ENCODE results near the gene ARHGAP10.
"Not testable (repeated sequence)": the region's sequence is repeated elsewhere in the genome, so short reads cannot be mapped to it uniquely, and the experiment has no call there.

ARHGAP10 gene

DNA sequence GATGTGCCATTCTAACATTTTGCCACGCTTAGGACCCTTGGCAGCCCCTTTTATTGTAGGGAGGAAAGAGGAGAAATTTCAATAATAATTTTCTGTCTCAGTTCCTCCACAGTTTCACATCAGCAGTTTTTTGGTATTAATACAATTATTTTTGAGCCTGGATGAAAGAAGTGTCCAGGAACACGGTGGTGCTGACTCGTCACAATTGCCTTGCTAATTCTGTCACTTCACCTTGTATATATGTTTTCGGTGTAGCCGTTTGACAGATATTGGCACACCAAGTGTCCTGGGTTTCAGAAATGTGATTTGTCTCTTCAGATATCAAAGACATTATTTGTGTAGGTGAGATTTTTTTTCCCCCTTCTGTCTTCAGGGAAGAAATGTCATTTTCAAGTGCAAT, 142.2 kb downstream of the ARHGAP10 start:
- H3K9me3 ChIP-seq (ENCODE audit: control insufficient read depth, insufficient read depth, low read depth, low read length), result no peaks in the 10 kb centered on the region
- no peak overlapping the region for H3K4me3 ChIP-seq (ENCODE audit: low read depth, low read length)
- no peaks in the 10 kb centered on the region for H3K4me1 ChIP-seq (ENCODE audit: control insufficient read depth, insufficient read depth, low read length)
- H3K9ac ChIP-seq (ENCODE audit: low read length), result no peak overlapping the region
- no peaks in the 10 kb centered on the region for H3K27me3 ChIP-seq (ENCODE audit: control insufficient read depth, insufficient read depth, low read length)
- peaks cover 3% of the 10 kb centered on the region; the same call in 1 of the 2 replicates for H3K36me3 ChIP-seq (ENCODE audit: control insufficient read depth, insufficient read depth, low read length)
- H3K27ac ChIP-seq (ENCODE audit: low read depth, low read length), result no peak overlapping the region

DNA sequence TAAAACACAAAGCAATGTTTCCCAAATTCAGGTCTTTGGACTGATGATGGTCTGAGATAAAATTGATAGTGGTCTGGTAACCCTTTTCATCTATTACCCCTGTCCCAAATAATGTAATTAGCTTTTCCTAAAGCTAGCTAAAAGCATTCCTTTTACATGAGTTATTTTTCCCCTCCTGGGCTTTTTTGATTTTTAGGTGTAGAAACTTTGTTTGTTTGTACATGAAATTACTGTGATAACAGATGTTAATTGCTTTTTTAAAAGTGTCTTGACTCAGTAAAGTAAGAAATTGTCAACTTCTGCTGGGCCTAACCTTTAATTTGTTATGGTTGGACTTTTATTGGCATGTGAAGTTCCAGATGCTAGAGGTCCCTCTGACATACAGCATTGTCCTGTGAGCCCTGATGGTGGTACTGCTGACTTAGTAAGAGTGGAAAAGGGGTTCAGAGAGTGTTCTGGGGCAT, 145.5 kb downstream of the ARHGAP10 start:
- Histone ChIP-seq H3K27me3 (ENCODE audit: control insufficient read depth, insufficient read depth, low read length) (no peaks in the 10 kb centered on the region), H3K4me3 (ENCODE audit: low read depth, low read length) (no peak overlapping the region), H3K36me3 (ENCODE audit: control insufficient read depth, insufficient read depth, low read length) (peaks cover 3% of the 10 kb centered on the region; the same call in 1 of the 2 replicates), H3K27ac (ENCODE audit: low read depth, low read length) (no peak overlapping the region), H3K9me3 (ENCODE audit: control insufficient read depth, insufficient read depth, low read depth, low read length) (no peaks in the 10 kb centered on the region), H3K9ac (ENCODE audit: low read length) (no peak overlapping the region), H3K4me1 (ENCODE audit: control insufficient read depth, insufficient read depth, low read length) (no peaks in the 10 kb centered on the region)

DNA sequence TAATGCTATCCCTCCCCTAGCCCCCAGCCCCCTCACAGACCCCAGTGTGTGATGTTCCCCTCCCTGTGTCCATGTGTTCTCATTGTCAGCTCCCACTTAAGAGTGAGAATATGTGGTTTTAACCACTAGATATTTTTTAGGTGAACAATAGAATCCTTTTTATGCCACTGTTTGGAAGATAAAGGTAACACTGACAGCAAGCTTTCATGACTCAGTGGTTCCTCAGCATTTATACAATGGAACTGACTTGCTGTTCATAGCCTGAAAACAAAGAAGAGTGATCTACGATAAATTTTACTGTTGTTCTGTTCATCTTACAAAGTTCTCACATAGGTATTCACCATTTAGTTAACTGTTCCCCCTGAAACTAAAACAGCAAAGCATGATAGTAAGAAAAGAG, 147.8 kb downstream of the ARHGAP10 start:
- no peak overlapping the region for H3K4me3 ChIP-seq (ENCODE audit: low read depth, low read length)
- no peak overlapping the region for H3K27ac ChIP-seq (ENCODE audit: low read depth, low read length)
- H3K9ac ChIP-seq (ENCODE audit: low read length), result no peak overlapping the region
- peaks cover 3% of the 10 kb centered on the region; the same call in 1 of the 2 replicates for H3K36me3 ChIP-seq (ENCODE audit: control insufficient read depth, insufficient read depth, low read length)
- no peaks in the 10 kb centered on the region for H3K9me3 ChIP-seq (ENCODE audit: control insufficient read depth, insufficient read depth, low read depth, low read length)
- no peaks in the 10 kb centered on the region for H3K4me1 ChIP-seq (ENCODE audit: control insufficient read depth, insufficient read depth, low read length)
- no peaks in the 10 kb centered on the region for H3K27me3 ChIP-seq (ENCODE audit: control insufficient read depth, insufficient read depth, low read length)

DNA sequence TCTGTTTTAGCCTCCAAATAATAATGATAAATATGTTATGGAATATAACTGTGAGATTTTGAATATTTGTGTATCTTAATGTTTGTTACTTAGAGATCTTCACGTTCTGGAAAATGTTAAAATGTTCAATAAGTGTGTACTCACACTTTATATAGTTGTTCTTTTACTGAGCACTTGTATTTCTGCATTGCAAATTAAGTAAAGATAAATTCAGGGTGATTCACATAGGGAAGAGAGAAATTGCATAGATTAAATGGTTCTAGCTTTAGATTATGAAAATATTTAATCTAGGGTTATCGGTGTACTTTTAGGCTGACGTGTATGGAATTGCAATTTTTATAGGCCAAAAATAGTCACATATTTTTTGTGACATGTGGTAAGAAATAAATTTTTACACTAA, 148.6 kb downstream of the ARHGAP10 start:
- H3K36me3 ChIP-seq (ENCODE audit: control insufficient read depth, insufficient read depth, low read length), result peaks cover 3% of the 10 kb centered on the region; the same call in 1 of the 2 replicates
- H3K4me1 ChIP-seq (ENCODE audit: control insufficient read depth, insufficient read depth, low read length), result no peaks in the 10 kb centered on the region
- H3K27ac ChIP-seq (ENCODE audit: low read depth, low read length), result no peak overlapping the region
- no peaks in the 10 kb centered on the region for H3K9me3 ChIP-seq (ENCODE audit: control insufficient read depth, insufficient read depth, low read depth, low read length)
- no peak overlapping the region for H3K4me3 ChIP-seq (ENCODE audit: low read depth, low read length)
- no peaks in the 10 kb centered on the region for H3K27me3 ChIP-seq (ENCODE audit: control insufficient read depth, insufficient read depth, low read length)
- no peak overlapping the region for H3K9ac ChIP-seq (ENCODE audit: low read length)

DNA sequence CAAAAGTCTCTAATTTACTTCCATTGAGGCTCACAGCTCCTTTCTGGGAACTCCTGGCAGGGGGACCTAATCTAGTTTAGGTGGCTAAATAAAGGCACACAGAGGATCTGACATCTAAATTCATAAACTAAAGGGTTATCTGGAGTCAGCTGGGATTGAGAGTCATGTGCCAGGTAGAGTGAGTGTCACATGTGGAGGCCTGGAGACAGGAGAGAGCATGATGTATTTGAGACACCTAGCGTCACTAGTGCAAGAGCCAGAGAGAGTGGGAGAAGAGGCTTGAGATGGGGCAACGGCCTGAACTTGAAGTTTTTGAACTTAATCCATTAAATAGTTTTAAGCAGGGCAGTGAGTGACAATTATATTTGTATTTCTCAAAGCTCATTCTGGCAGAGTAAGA, 152.6 kb downstream of the ARHGAP10 start:
- Histone ChIP-seq H3K4me3 (ENCODE audit: low read depth, low read length) (no peak overlapping the region), H3K27ac (ENCODE audit: low read depth, low read length) (no peak overlapping the region), H3K27me3 (ENCODE audit: control insufficient read depth, insufficient read depth, low read length) (no peaks in the 10 kb centered on the region), H3K4me1 (ENCODE audit: control insufficient read depth, insufficient read depth, low read length) (no peaks in the 10 kb centered on the region), H3K36me3 (ENCODE audit: control insufficient read depth, insufficient read depth, low read length) (no peaks in the 10 kb centered on the region), H3K9me3 (ENCODE audit: control insufficient read depth, insufficient read depth, low read depth, low read length) (no peaks in the 10 kb centered on the region), H3K9ac (ENCODE audit: low read length) (no peak overlapping the region)

DNA sequence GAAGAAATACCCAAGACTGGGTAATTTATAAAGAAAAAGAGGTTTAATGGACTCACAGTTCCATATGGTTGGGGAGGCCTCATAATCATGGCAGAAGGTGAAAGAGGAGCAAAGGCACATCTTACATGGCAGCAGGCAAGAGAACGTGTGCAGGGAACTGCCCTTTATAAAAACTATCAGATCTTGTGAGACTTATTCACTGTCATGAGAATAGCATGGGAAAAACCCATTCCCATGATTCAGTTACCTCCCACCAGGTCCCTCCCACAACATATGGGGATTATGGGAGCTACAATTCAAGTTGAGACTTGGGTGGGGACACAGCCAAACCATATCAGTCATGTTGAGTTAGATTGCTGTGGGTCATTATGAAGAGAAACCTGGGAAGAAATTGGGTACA, 153.3 kb downstream of the ARHGAP10 start:
- not testable (repeated sequence) for H3K9ac ChIP-seq (ENCODE audit: low read length); H3K9me3 ChIP-seq (ENCODE audit: control insufficient read depth, insufficient read depth, low read depth, low read length); H3K27me3 ChIP-seq (ENCODE audit: control insufficient read depth, insufficient read depth, low read length); H3K4me1 ChIP-seq (ENCODE audit: control insufficient read depth, insufficient read depth, low read length); H3K36me3 ChIP-seq (ENCODE audit: control insufficient read depth, insufficient read depth, low read length); H3K4me3 ChIP-seq (ENCODE audit: low read depth, low read length); H3K27ac ChIP-seq (ENCODE audit: low read depth, low read length)

DNA sequence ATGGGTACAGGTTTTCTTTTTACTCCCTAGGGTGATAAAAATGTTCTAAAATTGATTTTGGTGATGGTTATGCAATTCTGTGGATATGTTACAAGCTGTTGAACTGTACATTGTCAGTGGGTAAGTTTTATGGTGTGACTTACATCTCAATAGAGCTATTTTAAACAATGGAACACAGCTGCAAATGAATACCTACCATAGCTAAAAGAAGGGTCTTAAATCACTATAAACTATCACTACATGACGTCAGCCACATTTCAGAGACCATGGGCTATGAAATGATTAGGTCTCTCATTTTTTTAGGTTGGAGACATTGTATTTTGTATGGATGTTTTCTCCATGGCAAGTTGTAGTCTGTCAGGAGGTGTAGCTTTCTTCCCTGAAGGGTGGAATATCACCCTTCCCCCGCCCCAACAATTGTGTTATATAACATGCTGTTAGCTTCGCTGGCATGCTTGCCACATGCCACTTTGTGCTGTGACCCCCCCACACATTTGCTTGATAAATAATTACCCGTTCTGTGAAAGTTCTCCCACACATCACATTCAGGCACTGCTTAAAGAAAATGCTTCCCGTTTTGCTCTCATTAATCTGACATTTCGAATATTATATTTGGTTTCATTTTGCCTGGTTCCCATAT, 159.7 kb downstream of the ARHGAP10 start:
- no peak overlapping the region for H3K9ac ChIP-seq (ENCODE audit: low read length)
- H3K36me3 ChIP-seq (ENCODE audit: control insufficient read depth, insufficient read depth, low read length), result no peaks in the 10 kb centered on the region

DNA sequence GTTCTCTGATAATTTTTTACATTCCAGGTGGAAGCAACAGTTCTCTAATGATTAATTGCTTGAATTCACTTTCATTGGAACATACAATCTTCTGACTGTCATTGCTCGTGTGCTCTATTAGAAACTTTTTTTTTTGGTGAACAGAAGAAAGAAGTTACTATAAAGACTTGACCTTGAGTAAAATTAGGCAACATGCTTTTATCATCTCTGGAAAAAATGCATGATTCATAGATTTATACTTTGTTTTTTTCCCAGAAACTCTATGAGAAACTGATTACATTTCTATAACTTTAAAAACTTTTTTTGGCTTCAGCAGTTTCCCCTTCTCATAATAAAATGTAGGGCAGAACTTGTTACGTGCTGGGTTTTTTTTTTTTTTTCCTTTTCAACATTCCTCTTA, 167.6 kb downstream of the ARHGAP10 start:
- Histone ChIP-seq H3K36me3 (ENCODE audit: control insufficient read depth, insufficient read depth, low read length) (no peaks in the 10 kb centered on the region), H3K4me3 (ENCODE audit: low read depth, low read length) (no peak overlapping the region), H3K9ac (ENCODE audit: low read length) (no peak overlapping the region), H3K9me3 (ENCODE audit: control insufficient read depth, insufficient read depth, low read depth, low read length) (peaks cover 14% of the 10 kb centered on the region), H3K27ac (ENCODE audit: low read depth, low read length) (no peak overlapping the region), H3K27me3 (ENCODE audit: control insufficient read depth, insufficient read depth, low read length) (no peaks in the 10 kb centered on the region), H3K4me1 (ENCODE audit: control insufficient read depth, insufficient read depth, low read length) (no peaks in the 10 kb centered on the region)

More for the DNA sequence above, 159.7 kb downstream of the ARHGAP10 start:
- Histone ChIP-seq H3K27me3 (ENCODE audit: control insufficient read depth, insufficient read depth, low read length) (no peaks in the 10 kb centered on the region), H3K9me3 (ENCODE audit: control insufficient read depth, insufficient read depth, low read depth, low read length) (peaks cover 12% of the 10 kb centered on the region), H3K4me3 (ENCODE audit: low read depth, low read length) (no peak overlapping the region), H3K4me1 (ENCODE audit: control insufficient read depth, insufficient read depth, low read length) (no peaks in the 10 kb centered on the region), H3K27ac (ENCODE audit: low read depth, low read length) (no peak overlapping the region)

DNA sequence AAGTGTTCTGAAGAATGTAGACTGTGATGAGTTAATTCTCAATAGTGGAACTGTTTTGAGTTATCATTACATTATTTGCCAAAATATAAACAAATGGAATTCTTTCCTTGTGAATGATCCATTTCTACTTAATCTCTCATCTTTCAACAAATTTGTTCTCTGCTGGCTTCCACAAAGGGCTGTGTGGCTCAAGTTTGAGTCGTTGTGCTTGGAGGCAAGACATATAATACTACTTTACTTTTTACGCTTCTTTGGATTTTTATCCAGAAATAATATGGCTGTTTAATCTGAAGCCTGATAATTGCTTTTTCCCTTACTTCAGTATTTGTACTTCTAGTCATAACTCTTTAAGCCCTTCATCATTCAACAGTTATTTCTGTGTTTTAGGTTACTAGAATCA, 169.5 kb downstream of the ARHGAP10 start:
- H3K27me3 ChIP-seq (ENCODE audit: control insufficient read depth, insufficient read depth, low read length), result no peaks in the 10 kb centered on the region
- no peaks in the 10 kb centered on the region for H3K36me3 ChIP-seq (ENCODE audit: control insufficient read depth, insufficient read depth, low read length)
- H3K9ac ChIP-seq (ENCODE audit: low read length), result no peak overlapping the region
- H3K27ac ChIP-seq (ENCODE audit: low read depth, low read length), result no peak overlapping the region
- H3K4me3 ChIP-seq (ENCODE audit: low read depth, low read length), result no peak overlapping the region
- H3K9me3 ChIP-seq (ENCODE audit: control insufficient read depth, insufficient read depth, low read depth, low read length), result peaks cover 7% of the 10 kb centered on the region
- H3K4me1 ChIP-seq (ENCODE audit: control insufficient read depth, insufficient read depth, low read length), result no peaks in the 10 kb centered on the region

DNA sequence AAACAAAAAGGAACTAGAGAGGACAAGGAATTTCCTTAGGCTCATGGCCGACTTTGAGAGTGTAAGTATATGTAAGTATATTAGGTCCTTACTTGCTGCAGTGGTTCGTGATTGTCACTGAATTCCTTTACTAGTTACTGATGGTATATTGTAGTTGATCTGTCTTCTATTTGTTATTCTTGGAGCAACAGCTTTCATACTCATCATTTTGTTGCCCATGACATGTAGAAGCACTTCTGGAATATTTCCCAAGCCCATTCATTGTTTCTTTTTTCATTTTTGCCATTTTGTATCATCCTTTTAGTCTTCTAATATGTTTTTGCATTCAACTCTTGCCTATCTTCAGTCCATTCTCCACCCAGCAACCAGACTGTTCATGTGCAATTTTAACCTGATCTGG, 170.0 kb downstream of the ARHGAP10 start:
- Histone ChIP-seq H3K27ac (ENCODE audit: low read depth, low read length) (no peak overlapping the region), H3K9ac (ENCODE audit: low read length) (no peak overlapping the region)

DNA sequence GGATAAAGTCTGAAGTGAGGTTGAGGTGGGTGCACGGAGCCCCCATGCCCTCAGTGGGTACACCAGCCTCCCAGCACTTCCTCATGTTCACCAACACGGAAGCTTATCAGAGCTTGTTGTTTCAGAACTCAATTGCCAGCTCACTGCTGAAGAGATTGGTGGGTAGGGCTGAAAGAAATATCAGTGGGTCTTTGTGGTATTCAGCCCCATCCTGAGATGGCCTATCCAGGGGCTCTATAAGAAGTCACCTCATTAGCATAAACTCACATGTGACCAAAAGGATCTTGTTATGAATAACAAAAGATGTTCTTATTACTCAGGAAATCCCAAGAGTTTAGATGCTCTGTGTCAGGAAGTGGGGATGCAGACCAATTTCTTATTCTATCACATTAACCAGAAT, 177.3 kb downstream of the ARHGAP10 start:
- no peak overlapping the region for H3K4me3 ChIP-seq (ENCODE audit: low read depth, low read length)

More for the DNA sequence above, 170.0 kb downstream of the ARHGAP10 start:
- H3K4me3 ChIP-seq (ENCODE audit: low read depth, low read length), result no peak overlapping the region
- no peaks in the 10 kb centered on the region for H3K27me3 ChIP-seq (ENCODE audit: control insufficient read depth, insufficient read depth, low read length)
- peaks cover 7% of the 10 kb centered on the region for H3K9me3 ChIP-seq (ENCODE audit: control insufficient read depth, insufficient read depth, low read depth, low read length)
- no peaks in the 10 kb centered on the region for H3K4me1 ChIP-seq (ENCODE audit: control insufficient read depth, insufficient read depth, low read length)
- no peaks in the 10 kb centered on the region for H3K36me3 ChIP-seq (ENCODE audit: control insufficient read depth, insufficient read depth, low read length)

More for the DNA sequence above, 177.3 kb downstream of the ARHGAP10 start:
- H3K36me3 ChIP-seq (ENCODE audit: control insufficient read depth, insufficient read depth, low read length), result no peaks in the 10 kb centered on the region
- H3K9ac ChIP-seq (ENCODE audit: low read length), result no peak overlapping the region
- no peaks in the 10 kb centered on the region for H3K27me3 ChIP-seq (ENCODE audit: control insufficient read depth, insufficient read depth, low read length)
- H3K27ac ChIP-seq (ENCODE audit: low read depth, low read length), result no peak overlapping the region
- H3K4me1 ChIP-seq (ENCODE audit: control insufficient read depth, insufficient read depth, low read length), result peaks cover 6% of the 10 kb centered on the region
- H3K9me3 ChIP-seq (ENCODE audit: control insufficient read depth, insufficient read depth, low read depth, low read length), result no peaks in the 10 kb centered on the region

Data from HUES6 (cell line).